Putamen (tissue), 1 donor: ENCODE data around the gene C11orf91.
"Not testable (repeated sequence)": the region's sequence is repeated elsewhere in the genome, so short reads cannot be mapped to it uniquely, and the experiment has no call there.

Source experiments
- DNase-seq: peaks from one replicate; pipeline ENCODE4 v3.0.0-alpha.2; 2016; ENCODE audit warnings: low spot score

C11orf91 gene

DNA sequence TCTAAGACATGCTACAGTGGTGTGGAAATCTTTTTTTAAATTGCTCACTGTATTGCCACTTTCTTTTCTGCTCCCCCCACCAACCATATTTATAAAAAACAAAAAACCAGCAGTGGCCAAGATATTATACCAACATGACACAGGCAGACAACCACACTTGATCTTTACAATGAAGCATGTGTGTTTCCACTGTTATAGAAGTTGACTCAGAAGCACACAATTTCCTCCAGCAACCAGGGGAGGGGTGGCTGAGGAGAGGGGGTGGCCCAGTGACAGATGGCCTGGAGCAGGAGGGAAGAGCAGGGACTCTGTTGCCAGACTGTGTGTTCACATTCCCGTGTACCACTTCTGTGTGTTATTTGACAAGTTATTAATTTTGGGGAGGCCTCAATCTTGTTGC lies 20.8 kb upstream of the C11orf91 start:
- no peak for DNase-seq

GRCh38 chr11:33719587-33719986 lies 19.0 kb upstream of the C11orf91 start:
- no peak for DNase-seq

GRCh38 chr11:33718440-33718839 lies 17.8 kb upstream of the C11orf91 start:
- no peak for DNase-seq

GRCh38 chr11:33716243-33716642 lies 15.6 kb upstream of the C11orf91 start:
- no peak for DNase-seq

DNA sequence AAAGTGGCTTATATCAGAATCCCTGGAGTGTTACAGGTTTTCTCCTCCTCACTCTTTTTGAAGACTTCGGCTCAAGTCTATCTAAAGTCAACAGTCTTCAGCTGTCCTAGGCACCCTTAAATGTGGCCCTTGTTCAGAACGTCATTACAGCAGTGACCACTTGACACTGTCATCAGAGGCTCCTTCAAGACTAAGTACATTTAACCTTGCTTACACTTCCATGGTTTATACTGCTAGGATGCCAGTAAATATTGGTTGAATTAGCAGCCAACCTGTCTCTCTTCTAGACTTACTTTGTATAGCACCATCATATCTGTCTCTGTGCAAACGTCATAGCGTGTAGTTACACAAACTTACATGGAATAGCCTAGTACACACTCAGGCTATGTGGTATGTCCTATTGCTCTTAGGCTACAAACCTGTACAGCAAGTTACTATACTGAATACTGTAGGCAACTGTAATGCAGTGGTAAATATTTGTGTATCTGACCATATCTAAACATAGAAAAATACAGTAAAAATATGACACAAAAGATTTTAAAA lies 13.3 kb upstream of the C11orf91 start:
- DNase-seq: no peak

GRCh38 chr11:33713151-33713855 lies 12.7 kb upstream of the C11orf91 start:
- DNase-seq: no peak

DNA sequence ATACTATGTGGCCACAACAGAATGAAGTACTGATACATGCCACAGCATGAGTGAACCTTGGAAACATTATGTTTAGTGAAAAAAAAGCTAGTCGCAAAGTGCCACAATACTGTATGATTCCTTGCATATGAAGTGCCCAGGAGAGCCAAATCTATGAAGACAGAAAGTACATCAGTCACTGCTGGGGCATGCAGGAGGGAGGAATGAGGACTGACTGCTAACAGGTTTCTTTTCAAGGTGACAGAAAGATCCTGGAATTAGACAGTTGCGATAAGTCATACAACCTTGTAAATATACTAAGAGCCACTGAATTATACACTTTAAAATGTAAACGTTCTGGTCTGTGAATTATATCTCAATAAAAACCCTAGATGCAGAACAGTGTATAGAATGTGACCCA lies 11.8 kb upstream of the C11orf91 start:
- no peak for DNase-seq

DNA sequence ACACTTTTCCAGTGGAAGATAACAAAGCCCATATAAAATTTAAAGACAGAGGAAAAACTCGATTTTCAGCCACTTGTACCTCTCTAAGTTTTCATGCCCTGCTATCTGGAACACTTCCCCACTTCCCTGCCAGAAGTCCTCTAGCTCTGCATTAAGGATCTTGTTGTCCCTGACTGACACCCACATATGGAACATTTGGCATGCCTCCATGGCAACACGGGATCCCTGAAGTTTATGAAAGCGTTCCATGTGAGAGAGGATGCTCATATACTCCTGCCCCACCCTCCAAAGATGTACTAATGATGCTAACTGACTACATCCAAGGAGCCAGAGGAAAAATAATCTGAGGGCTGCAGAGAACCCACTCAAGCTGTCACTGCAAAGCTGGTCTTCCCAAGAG lies 8.8 kb upstream of the C11orf91 start:
- no peak for DNase-seq

DNA sequence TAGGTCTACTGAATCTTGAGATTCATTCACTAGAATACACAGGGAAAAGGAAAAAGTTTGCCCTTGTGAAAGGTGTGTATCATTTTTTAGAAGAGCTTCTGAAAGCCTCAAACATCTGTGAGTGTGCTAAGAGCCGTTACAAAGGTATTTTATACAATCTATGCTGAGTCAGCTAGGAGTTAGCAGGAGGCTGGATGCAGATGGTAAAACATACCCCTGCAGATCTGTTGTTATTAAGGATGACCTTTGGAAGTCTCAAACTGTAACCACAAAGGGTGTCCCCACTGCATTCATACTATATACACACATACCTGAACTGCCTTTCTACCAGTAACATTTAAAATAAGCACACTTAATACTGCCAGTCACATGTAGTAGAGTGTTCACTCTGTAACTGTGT lies 8.4 kb upstream of the C11orf91 start:
- DNase-seq: no peak

DNA sequence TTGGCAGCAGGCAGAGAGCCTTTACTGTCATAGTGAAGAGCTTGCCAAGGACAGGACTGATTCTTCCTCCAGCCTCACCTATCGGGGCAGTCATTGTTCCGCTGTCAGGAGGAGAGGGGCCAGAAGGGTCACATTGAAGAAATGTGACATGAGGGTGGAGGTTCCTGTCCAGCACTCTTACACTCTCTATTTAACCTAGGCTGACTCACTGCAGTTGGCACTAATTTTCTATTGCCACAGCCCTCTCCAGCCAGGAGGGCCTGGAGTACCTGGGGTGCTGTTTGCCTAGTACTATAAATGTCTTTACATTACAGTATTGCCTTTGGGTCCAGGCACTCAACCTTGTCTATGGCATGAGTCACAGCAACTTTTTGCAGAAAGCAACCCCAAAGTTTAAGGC lies 7.2 kb upstream of the C11orf91 start:
- not testable (repeated sequence) for DNase-seq

GRCh38 chr11:33706966-33707365 lies 6.3 kb upstream of the C11orf91 start:
- no peak for DNase-seq

- DNase-seq: no peak
Observed at GRCh38 chr11:33706546-33706945, 5.9 kb upstream of the C11orf91 start.

- DNase-seq: peak; percentile 42
Observed at GRCh38 chr11:33704240-33705002, 3.8 kb upstream of the C11orf91 start.

DNA sequence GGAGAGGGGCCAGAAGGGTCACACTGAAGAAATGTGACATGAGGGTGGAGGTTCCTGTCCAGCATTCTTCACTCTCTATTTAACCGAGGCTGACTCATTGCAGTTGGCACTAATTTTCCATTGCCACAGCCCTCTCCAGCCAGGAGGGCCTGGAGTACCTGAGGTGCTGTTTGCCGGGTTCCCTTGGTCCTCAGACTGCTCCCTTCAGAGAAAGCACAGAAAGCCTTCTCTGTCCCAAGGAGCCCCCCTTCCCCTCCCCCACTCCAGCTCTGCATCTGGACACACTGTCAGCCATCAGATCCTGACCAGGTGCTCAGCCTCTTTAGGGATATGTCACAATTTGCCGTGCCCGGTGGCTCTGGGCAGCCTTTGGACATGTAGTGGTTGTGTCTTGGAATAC lies 3.2 kb upstream of the C11orf91 start:
- no peak for DNase-seq

DNA sequence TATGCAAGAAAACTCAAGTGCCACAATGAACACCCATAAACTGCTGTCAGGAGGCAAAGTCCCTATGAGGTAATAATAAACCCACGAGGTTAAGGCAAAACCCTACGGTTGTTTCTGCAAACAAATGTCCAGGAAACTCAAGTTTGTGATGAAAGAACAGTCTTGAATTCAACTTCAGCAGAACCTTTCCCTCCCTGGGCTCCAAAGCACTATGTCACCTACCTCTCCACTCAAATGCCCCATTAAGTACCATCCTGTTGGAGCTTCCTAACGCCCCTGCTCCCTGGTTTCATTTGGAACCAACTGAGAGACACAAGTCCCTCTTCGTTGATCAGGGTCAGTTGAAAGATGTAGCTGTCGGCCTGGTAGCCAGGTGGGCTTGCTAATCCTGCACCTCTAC lies 2.6 kb upstream of the C11orf91 start:
- DNase-seq: no peak

GRCh38 chr11:33701302-33702230 lies 940 bp upstream of the C11orf91 start:
- DNase-seq: peak; percentile 88

DNA sequence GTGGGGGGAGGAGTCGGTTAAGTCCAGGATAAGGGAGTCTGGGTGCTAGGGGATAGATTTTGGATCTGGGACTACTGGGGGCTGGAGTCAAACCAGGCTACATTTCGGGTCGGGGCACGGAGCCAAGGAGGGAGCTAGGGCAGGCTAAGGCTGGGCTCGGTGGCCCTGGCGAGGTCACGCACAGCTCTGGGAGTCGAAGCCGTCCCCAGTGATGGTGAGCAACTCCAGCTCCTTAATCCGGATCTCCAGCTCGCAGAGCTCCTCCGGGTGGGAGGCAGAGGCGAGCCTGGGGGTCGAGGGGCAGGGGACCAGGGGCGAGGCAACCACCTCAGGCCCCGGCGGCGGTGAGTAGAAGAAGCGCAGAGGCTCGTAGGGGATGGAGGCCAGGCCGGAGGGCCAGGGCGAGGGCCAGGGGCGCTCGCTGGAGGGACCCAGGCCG lies 544 bp downstream of the C11orf91 start:
- DNase-seq: no peak

- DNase-seq: no peak
Observed at GRCh38 chr11:33699515-33700062, 1.0 kb downstream of the C11orf91 start.

GRCh38 chr11:33698921-33699320 lies 1.7 kb downstream of the C11orf91 start:
- no peak for DNase-seq

- DNase-seq: no peak
Observed at GRCh38 chr11:33697997-33698396, 2.6 kb downstream of the C11orf91 start.

- DNase-seq: no peak
Observed at GRCh38 chr11:33696931-33697638, 3.5 kb downstream of the C11orf91 start.
